HepG2 (cell line): ENCODE data around the gene IL17C. TPM values are rescaled to one million over a fixed set of nuclear protein-coding genes. Genes with fewer than 3 reads are reported as not detected.
A peak's percentile ranks its signal among the peaks of the same experiment; 100 is the strongest.

Experiments used
- ATF1 ChIP-seq: IDR thresholded peaks from 2 replicates; pipeline ENCODE4 v1.6.1; 2016; ENCODE audit warnings: mild to moderate bottlenecking, control low read depth
- DNMT1 ChIP-seq: sonication (generic); formaldehyde crosslinking; IDR thresholded peaks from 2 replicates; pipeline ENCODE4 v1.5.1; 2020; ENCODE audit warnings: mild to moderate bottlenecking, missing genetic modification reagents
- FOXC1 ChIP-seq: sonication (generic); formaldehyde crosslinking; IDR thresholded peaks from 2 replicates; pipeline ENCODE4 v1.8.0; 2022; ENCODE audit warnings: mild to moderate bottlenecking, missing genetic modification reagents, borderline replicate concordance
- ZNF234 ChIP-seq: sonication (generic); formaldehyde crosslinking; conservative IDR thresholded peaks from 2 replicates; pipeline ENCODE4 v1.5.1; 2020; ENCODE audit warnings: mild to moderate bottlenecking, missing genetic modification reagents
- ZNF367 ChIP-seq: sonication (generic); formaldehyde crosslinking; IDR thresholded peaks from 2 replicates; pipeline ENCODE4 v1.4.0; 2020; ENCODE audit warnings: missing genetic modification reagents, borderline replicate concordance
- ZNF441 ChIP-seq: sonication (generic); formaldehyde crosslinking; IDR thresholded peaks from 2 replicates; pipeline ENCODE4 v1.7.0; 2021; ENCODE audit warnings: missing genetic modification reagents, borderline replicate concordance
- polyA plus RNA-seq, 8 experiments: library from polyadenylated mRNA; depleted of rRNA in 3 of 8; stranded (reverse) in 7 of 8; unstranded in 1 of 8; fragments of >200 nt; fragmentation: Illumina TruSeq in 4 of 8; extraction: Trizol in 4 of 8; gene quantifications; 2 replicates each; pipeline versions ENCODE4 v1.2.1 to v1.2.3, GENCODE V29; 2011 to 2016; ENCODE audit warnings: low read depth in 4 of 8, missing spikeins in 1 of 8, mixed read lengths in 1 of 8; ENCODE audit not compliant: insufficient read depth in 1 of 8
- total RNA-seq, 5 experiments: library from RNA; depleted of rRNA; stranded (reverse); fragments of >200 nt; fragmentation: Illumina TruSeq; extraction: Trizol; gene quantifications; 2 replicates each; pipeline ENCODE4 v1.2.3, GENCODE V29; 2016; ENCODE audit warnings: low read depth in 1 of 5
- TF ChIP-seq, protein P1 (sequence below), 2 experiments: sonication (generic) in 1 of 2; formaldehyde crosslinking in 1 of 2; IDR thresholded peaks; 2 replicates each; pipeline versions ENCODE4 v1.4.0 to v1.6.1; 2018 to 2020; ENCODE audit warnings: missing genetic modification reagents in 2 of 2, borderline replicate concordance in 1 of 2, low read depth in 1 of 2, mild to moderate bottlenecking in 1 of 2, missing biosample characterization in 1 of 2
- TF ChIP-seq, protein P2 (sequence below): sonication (generic); formaldehyde crosslinking; conservative IDR thresholded peaks from 2 replicates; pipeline ENCODE4 v1.4.0; 2020; ENCODE audit warnings: missing genetic modification reagents
- TF ChIP-seq, protein P3 (sequence below): sonication (generic); formaldehyde crosslinking; IDR thresholded peaks from 2 replicates; pipeline ENCODE4 v1.4.0; 2020; ENCODE audit warnings: missing genetic modification reagents
- TF ChIP-seq, protein P4 (sequence below): IDR thresholded peaks from 2 replicates; pipeline ENCODE4 v1.6.1; 2016; ENCODE audit warnings: low read depth, missing genetic modification reagents, missing compliant biosample characterization
- TF ChIP-seq, protein P5 (sequence below): sonication (generic); formaldehyde crosslinking; IDR thresholded peaks from 2 replicates; pipeline ENCODE4 v1.8.0; 2022; ENCODE audit warnings: missing genetic modification reagents, mild to moderate bottlenecking, inconsistent platforms, borderline replicate concordance

The IL17C gene
- total and polyA plus RNA-seq, 2 of the 13 experiments (the other 11 are each of a cell fraction or from before 2014, with no cell fraction given) = not detected

GRCh38 chr16:88686439-88687253 is 48.3 kb downstream of the IL17C start, which contains the start of gene SNAI3 (continued):
- TF ChIP-seq, protein P1, sequence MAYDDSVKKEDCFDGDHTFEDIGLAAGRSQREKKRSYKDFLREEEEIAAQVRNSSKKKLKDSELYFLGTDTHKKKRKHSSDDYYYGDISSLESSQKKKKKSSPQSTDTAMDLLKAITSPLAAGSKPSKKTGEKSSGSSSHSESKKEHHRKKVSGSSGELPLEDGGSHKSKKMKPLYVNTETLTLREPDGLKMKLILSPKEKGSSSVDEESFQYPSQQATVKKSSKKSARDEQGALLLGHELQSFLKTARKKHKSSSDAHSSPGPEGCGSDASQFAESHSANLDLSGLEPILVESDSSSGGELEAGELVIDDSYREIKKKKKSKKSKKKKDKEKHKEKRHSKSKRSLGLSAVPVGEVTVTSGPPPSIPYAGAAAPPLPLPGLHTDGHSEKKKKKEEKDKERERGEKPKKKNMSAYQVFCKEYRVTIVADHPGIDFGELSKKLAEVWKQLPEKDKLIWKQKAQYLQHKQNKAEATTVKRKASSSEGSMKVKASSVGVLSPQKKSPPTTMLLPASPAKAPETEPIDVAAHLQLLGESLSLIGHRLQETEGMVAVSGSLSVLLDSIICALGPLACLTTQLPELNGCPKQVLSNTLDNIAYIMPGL (CRISPR knock-in tag; IDR thresholded peaks at IDR 0.05; ENCODE audit: borderline replicate concordance in 1 of 2, low read depth in 1 of 2) = peak; percentile 36 to 42; a peak in 2 of 4 replicates
- TF ChIP-seq ZNF367 (CRISPR knock-in tag) (peak; percentile 22; the same call in 1 of the 2 replicates), ZNF441 (CRISPR knock-in tag) (peak; percentile 62; the same call in 1 of the 2 replicates), DNMT1 (CRISPR knock-in tag) (0 out of 2 replicates have a peak, but pooled peaks have one; percentile 18), FOXC1 (CRISPR knock-in tag) (peak; percentile 90; the same call in 1 of the 2 replicates), ZNF234 (0 out of 2 replicates have a peak, but pooled peaks have one; percentile 83), ATF1 (CRISPR knock-in tag) (no peak)
- TF ChIP-seq, protein P2, sequence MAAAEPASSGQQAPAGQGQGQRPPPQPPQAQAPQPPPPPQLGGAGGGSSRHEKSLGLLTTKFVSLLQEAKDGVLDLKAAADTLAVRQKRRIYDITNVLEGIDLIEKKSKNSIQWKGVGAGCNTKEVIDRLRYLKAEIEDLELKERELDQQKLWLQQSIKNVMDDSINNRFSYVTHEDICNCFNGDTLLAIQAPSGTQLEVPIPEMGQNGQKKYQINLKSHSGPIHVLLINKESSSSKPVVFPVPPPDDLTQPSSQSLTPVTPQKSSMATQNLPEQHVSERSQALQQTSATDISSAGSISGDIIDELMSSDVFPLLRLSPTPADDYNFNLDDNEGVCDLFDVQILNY (CRISPR knock-in tag) = peak; percentile 46; the same call in 1 of the 2 replicates
- TF ChIP-seq, protein P3, sequence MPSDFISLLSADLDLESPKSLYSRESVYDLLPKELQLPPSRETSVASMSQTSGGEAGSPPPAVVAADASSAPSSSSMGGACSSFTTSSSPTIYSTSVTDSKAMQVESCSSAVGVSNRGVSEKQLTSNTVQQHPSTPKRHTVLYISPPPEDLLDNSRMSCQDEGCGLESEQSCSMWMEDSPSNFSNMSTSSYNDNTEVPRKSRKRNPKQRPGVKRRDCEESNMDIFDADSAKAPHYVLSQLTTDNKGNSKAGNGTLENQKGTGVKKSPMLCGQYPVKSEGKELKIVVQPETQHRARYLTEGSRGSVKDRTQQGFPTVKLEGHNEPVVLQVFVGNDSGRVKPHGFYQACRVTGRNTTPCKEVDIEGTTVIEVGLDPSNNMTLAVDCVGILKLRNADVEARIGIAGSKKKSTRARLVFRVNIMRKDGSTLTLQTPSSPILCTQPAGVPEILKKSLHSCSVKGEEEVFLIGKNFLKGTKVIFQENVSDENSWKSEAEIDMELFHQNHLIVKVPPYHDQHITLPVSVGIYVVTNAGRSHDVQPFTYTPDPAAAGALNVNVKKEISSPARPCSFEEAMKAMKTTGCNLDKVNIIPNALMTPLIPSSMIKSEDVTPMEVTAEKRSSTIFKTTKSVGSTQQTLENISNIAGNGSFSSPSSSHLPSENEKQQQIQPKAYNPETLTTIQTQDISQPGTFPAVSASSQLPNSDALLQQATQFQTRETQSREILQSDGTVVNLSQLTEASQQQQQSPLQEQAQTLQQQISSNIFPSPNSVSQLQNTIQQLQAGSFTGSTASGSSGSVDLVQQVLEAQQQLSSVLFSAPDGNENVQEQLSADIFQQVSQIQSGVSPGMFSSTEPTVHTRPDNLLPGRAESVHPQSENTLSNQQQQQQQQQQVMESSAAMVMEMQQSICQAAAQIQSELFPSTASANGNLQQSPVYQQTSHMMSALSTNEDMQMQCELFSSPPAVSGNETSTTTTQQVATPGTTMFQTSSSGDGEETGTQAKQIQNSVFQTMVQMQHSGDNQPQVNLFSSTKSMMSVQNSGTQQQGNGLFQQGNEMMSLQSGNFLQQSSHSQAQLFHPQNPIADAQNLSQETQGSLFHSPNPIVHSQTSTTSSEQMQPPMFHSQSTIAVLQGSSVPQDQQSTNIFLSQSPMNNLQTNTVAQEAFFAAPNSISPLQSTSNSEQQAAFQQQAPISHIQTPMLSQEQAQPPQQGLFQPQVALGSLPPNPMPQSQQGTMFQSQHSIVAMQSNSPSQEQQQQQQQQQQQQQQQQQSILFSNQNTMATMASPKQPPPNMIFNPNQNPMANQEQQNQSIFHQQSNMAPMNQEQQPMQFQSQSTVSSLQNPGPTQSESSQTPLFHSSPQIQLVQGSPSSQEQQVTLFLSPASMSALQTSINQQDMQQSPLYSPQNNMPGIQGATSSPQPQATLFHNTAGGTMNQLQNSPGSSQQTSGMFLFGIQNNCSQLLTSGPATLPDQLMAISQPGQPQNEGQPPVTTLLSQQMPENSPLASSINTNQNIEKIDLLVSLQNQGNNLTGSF (CRISPR knock-in tag) = 0 out of 2 replicates have a peak, but pooled peaks have one; percentile 20
- TF ChIP-seq, protein P4, sequence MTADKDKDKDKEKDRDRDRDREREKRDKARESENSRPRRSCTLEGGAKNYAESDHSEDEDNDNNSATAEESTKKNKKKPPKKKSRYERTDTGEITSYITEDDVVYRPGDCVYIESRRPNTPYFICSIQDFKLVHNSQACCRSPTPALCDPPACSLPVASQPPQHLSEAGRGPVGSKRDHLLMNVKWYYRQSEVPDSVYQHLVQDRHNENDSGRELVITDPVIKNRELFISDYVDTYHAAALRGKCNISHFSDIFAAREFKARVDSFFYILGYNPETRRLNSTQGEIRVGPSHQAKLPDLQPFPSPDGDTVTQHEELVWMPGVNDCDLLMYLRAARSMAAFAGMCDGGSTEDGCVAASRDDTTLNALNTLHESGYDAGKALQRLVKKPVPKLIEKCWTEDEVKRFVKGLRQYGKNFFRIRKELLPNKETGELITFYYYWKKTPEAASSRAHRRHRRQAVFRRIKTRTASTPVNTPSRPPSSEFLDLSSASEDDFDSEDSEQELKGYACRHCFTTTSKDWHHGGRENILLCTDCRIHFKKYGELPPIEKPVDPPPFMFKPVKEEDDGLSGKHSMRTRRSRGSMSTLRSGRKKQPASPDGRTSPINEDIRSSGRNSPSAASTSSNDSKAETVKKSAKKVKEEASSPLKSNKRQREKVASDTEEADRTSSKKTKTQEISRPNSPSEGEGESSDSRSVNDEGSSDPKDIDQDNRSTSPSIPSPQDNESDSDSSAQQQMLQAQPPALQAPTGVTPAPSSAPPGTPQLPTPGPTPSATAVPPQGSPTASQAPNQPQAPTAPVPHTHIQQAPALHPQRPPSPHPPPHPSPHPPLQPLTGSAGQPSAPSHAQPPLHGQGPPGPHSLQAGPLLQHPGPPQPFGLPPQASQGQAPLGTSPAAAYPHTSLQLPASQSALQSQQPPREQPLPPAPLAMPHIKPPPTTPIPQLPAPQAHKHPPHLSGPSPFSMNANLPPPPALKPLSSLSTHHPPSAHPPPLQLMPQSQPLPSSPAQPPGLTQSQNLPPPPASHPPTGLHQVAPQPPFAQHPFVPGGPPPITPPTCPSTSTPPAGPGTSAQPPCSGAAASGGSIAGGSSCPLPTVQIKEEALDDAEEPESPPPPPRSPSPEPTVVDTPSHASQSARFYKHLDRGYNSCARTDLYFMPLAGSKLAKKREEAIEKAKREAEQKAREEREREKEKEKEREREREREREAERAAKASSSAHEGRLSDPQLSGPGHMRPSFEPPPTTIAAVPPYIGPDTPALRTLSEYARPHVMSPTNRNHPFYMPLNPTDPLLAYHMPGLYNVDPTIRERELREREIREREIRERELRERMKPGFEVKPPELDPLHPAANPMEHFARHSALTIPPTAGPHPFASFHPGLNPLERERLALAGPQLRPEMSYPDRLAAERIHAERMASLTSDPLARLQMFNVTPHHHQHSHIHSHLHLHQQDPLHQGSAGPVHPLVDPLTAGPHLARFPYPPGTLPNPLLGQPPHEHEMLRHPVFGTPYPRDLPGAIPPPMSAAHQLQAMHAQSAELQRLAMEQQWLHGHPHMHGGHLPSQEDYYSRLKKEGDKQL (CRISPR knock-in tag) = no peak
- TF ChIP-seq, protein P5, sequence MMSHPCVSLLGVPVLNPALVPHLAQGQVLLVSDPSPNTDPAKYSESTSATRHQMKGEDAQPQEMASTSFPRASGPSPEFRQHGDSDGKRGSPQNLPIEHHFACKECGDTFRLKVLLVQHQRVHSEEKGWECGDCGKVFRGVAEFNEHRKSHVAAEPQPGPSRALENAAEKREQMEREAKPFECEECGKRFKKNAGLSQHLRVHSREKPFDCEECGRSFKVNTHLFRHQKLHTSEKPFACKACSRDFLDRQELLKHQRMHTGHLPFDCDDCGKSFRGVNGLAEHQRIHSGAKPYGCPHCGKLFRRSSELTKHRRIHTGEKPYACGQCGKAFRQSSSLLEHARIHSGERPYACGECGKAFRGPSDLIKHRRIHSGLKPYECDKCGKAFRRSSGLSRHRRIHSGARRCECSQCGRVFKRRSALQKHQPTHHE (CRISPR knock-in tag) = no peak
